ENCODE results near the gene ATF7IP2. TPM values are rescaled to one million over a fixed set of nuclear protein-coding genes. Genes with fewer than 3 reads are reported as not detected.

ATF7IP2 gene
- total RNA-seq, 2 experiments from 2014 or later, result 25.8 to 27.0 TPM

DNA sequence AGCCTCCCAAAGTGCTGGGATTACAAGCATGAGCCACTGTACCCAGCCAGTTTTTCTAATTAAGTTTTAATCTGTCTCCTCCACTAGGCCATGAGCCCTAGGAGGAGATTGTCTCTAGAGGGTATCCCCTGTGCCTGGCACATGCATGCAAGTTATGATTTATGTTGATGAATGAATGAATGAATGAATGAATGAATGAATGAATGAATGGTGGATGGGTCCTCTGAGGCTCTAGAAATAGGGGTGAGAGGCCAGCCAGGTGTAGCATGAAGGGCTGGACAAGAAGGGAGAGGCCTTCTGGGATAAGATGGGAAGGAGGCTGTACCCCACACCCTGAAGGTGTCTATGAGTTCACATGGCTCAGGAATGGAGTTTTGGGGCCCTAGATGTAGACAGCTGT is 145.7 kb downstream of the ATF7IP2 start:
- no peak overlapping the region for H3K4me3 Mint-ChIP-seq
- no peaks in the 10 kb centered on the region for H3K27me3 Mint-ChIP-seq
- TF ChIP-seq, protein P1, sequence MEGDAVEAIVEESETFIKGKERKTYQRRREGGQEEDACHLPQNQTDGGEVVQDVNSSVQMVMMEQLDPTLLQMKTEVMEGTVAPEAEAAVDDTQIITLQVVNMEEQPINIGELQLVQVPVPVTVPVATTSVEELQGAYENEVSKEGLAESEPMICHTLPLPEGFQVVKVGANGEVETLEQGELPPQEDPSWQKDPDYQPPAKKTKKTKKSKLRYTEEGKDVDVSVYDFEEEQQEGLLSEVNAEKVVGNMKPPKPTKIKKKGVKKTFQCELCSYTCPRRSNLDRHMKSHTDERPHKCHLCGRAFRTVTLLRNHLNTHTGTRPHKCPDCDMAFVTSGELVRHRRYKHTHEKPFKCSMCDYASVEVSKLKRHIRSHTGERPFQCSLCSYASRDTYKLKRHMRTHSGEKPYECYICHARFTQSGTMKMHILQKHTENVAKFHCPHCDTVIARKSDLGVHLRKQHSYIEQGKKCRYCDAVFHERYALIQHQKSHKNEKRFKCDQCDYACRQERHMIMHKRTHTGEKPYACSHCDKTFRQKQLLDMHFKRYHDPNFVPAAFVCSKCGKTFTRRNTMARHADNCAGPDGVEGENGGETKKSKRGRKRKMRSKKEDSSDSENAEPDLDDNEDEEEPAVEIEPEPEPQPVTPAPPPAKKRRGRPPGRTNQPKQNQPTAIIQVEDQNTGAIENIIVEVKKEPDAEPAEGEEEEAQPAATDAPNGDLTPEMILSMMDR (IDR thresholded peaks at IDR 0.05), result no peak
- DNase-seq (no peak), ATAC-seq (no peak)
- no peaks in the 10 kb centered on the region for H3K4me1 Mint-ChIP-seq (ENCODE audit: low read depth)
- ChIA-PET POLR2A (interaction anchor here (1.4 kb wide), 1 partner anchor 21 kb away, joined by 3 read pairs; no protein-coding TSS in a partner anchor), CTCF (interaction anchor here (1.4 to 2.5 kb wide), 2 partner anchors 10 to 16 kb away, joined by 6 to 7 read pairs; no protein-coding TSS in a partner anchor)
- H3K9me3 Mint-ChIP-seq, result no peaks in the 10 kb centered on the region
- H3K27ac Mint-ChIP-seq, result no peak overlapping the region
- no peaks in the 10 kb centered on the region for H3K36me3 Mint-ChIP-seq (ENCODE audit: low read depth)
- intact Hi-C loops (cut with micrococcal nuclease), result no loop called here

Other genes starting within 250 kb of the ATF7IP2 start
- not detected for gene GRIN2A, start 203.6 kb upstream of the ATF7IP2 start, total RNA-seq
- gene EMP2, start 194.5 kb downstream of the ATF7IP2 start, total RNA-seq, result not detected

Measured in activated CD8-positive, alpha-beta T cell treated with anti-CD3 and anti-CD28 coated beads for 36 hours (primary cell).